HCT116 (cell line): ENCODE data around the gene IDUA.

Experiments used
- EZH2 ChIP-seq: fragments of 200-600 bp; sonication (generic); IDR thresholded peaks from 2 replicates; pipeline ENCODE4 v1.6.1; 2017; ENCODE audit warnings: antibody characterized with exemption, mixed run types
- POLR2A ChIP-seq: IDR thresholded peaks from 2 replicates; pipeline ENCODE4 v1.7.0; 2011; ENCODE audit warnings: borderline replicate concordance; ENCODE audit not compliant: insufficient read depth, insufficient read length; ENCODE audit errors: extremely low read depth
- POLR2AphosphoS5 ChIP-seq: IDR thresholded peaks from 2 replicates; pipeline ENCODE4 v1.6.1; 2011; ENCODE audit warnings: mild to moderate bottlenecking, low read depth, low read length, moderate library complexity
- ZNF274 ChIP-seq: fragments of 200-500 bp; sonication (Bioruptor generic); IDR thresholded peaks from 2 replicates; pipeline ENCODE4 v1.6.1; 2014; ENCODE audit warnings: mild to moderate bottlenecking, low read depth, low read length, inconsistent platforms
- TF ChIP-seq, protein P1 (sequence below), 3 experiments: fragments of 200-600 bp in 1 of 3; sonication (generic) in 1 of 3; IDR thresholded peaks in 2 of 3; conservative IDR thresholded peaks in 1 of 3; 2 replicates each; pipeline ENCODE4 v1.5.1; 2012 to 2017; ENCODE audit warnings: low read depth in 2 of 3, low read length in 2 of 3, antibody characterized with exemption in 1 of 3, borderline replicate concordance in 1 of 3, control low read depth in 1 of 3, mild to moderate bottlenecking in 1 of 3, mixed read lengths in 1 of 3, mixed run types in 1 of 3, moderate library complexity in 1 of 3; ENCODE audit not compliant: insufficient read depth in 1 of 3
- TF ChIP-seq, protein P2 (sequence below): IDR thresholded peaks from 2 replicates; pipeline ENCODE4 v1.6.1; 2012

DNA sequence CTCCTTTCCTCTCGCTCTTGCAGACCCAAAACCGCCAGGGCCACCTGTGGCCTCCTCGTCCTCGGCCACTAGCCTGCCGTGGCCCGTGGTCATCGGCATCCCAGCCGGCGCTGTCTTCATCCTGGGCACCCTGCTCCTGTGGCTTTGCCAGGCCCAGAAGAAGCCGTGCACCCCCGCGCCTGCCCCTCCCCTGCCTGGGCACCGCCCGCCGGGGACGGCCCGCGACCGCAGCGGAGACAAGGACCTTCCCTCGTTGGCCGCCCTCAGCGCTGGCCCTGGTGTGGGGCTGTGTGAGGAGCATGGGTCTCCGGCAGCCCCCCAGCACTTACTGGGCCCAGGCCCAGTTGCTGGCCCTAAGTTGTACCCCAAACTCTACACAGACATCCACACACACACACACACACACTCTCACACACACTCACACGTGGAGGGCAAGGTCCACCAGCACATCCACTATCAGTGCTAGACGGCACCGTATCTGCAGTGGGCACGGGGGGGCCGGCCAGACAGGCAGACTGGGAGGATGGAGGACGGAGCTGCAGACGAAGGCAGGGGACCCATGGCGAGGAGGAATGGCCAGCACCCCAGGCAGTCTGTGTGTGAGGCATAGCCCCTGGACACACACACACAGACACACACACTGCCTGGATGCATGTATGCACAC lies 38.2 kb downstream of the IDUA start:
- no peak for TF ChIP-seq POLR2A
- TF ChIP-seq ZNF274, result no peak
- TF ChIP-seq, protein P1, sequence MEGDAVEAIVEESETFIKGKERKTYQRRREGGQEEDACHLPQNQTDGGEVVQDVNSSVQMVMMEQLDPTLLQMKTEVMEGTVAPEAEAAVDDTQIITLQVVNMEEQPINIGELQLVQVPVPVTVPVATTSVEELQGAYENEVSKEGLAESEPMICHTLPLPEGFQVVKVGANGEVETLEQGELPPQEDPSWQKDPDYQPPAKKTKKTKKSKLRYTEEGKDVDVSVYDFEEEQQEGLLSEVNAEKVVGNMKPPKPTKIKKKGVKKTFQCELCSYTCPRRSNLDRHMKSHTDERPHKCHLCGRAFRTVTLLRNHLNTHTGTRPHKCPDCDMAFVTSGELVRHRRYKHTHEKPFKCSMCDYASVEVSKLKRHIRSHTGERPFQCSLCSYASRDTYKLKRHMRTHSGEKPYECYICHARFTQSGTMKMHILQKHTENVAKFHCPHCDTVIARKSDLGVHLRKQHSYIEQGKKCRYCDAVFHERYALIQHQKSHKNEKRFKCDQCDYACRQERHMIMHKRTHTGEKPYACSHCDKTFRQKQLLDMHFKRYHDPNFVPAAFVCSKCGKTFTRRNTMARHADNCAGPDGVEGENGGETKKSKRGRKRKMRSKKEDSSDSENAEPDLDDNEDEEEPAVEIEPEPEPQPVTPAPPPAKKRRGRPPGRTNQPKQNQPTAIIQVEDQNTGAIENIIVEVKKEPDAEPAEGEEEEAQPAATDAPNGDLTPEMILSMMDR (IDR thresholded peaks at IDR 0.05 in 2 of 3, conservative IDR thresholded peaks at IDR 0.05 in 1 of 3; ENCODE audit: borderline replicate concordance in 1 of 3, insufficient read depth in 1 of 3, low read depth in 2 of 3, low read length in 2 of 3), result no peak
- no peak for TF ChIP-seq EZH2
- no peak; the same call in 1 of the 2 replicates for TF ChIP-seq POLR2AphosphoS5
- TF ChIP-seq, protein P2, sequence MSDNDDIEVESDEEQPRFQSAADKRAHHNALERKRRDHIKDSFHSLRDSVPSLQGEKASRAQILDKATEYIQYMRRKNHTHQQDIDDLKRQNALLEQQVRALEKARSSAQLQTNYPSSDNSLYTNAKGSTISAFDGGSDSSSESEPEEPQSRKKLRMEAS, result no peak
